ENCODE results near the gene PARL.
"Not testable (repeated sequence)": the region's sequence is repeated elsewhere in the genome, so short reads cannot be mapped to it uniquely, and the experiment has no call there.

Gene PARL

GRCh38 chr3:183790700-183791099 is 94.0 kb downstream of the PARL start:
- DNase-seq (ENCODE audit: low read depth, low spot score), result no peak

GRCh38 chr3:183789826-183790225 is 94.9 kb downstream of the PARL start:
- no peak for DNase-seq (ENCODE audit: low read depth, low spot score)

- DNase-seq (ENCODE audit: low read depth, low spot score), result not testable (repeated sequence)
Measured at GRCh38 chr3:183784503-183784902, 100.2 kb downstream of the PARL start.

GRCh38 chr3:183782576-183783276 is 102.0 kb downstream of the PARL start:
- no peak for DNase-seq (ENCODE audit: low read depth, low spot score)

GRCh38 chr3:183781246-183781645 is 103.4 kb downstream of the PARL start:
- no peak for DNase-seq (ENCODE audit: low read depth, low spot score)

GRCh38 chr3:183779896-183780465 is 104.7 kb downstream of the PARL start:
- DNase-seq (ENCODE audit: low read depth, low spot score), result no peak
